ENCODE measurements around the gene HDAC4. TPM values are rescaled to one million over a fixed set of nuclear protein-coding genes. Genes with fewer than 3 reads are reported as not detected.
A peak's percentile ranks its signal among the peaks of the same experiment; 100 is the strongest.

Gene HDAC4
- total and polyA plus RNA-seq, 8 donors: 1.7 to 98.8 (median 24.5) TPM

DNA sequence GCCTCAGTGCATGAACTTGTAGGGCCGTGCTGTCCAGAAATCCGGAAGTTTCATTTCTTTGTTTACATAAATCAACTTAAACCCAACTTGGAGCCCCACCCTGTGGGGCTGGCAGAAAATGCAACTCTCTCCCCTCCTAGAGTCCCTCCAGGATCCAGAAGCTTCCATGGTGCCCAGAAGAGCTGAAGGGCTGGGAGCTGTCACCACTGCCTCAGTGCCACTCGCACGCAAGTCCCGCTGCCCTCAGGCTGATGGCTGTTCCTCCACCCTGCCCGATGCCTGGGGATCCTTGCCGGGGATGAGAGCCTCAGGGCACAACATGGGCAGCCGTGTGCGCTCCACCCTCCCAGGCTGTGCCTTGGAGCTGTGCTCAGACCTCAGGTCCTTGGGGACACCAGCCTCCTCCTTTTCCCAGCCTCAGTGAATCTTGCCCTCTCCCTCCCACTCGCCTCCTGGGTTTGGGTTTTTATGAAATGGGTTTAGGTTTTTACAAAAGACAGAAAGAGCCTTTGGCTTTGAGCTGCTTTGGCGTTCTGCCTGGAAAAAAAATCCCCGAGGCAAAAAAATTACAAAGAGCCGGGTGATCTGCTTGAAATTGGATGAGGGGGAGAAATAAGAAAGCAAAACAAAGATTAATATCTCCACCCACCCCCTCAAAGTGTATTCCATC, 397.7 kb downstream of the HDAC4 start:
- intact Hi-C loops (cut with DNase I; ENCODE audit: low total_unique reads): no loop called here
- Histone ChIP-seq H3K27ac (peak overlapping the region in 3 of 5 donors; percentile 2 to 69 (median 6)), H3K4me1 (peaks cover 0 to 12% (median 0%) of the 10 kb centered on the region in 4 donors), H3K9me3 (peaks cover 0 to 9% (median 5%) of the 10 kb centered on the region in 4 donors), H3K27me3 (peaks cover 0 to 22% (median 0%) of the 10 kb centered on the region in 3 donors), H3K4me3 (peak overlapping the region in 2 of 4 donors; percentile 9 to 12), H3K36me3 (no peaks in the 10 kb centered on the region)
- peak in 1 of 2 donors; percentile 82 for DNase-seq
- WGBS, 5 donors: 47 to 72% (median 55%) methylated on average over 12 to 13 of the region's 13 CpGs
- no peak for TF ChIP-seq EP300 (IDR thresholded peaks at IDR 0.05)

- no peak for DNase-seq
- intact Hi-C loops (cut with DNase I; ENCODE audit: low total_unique reads): no loop called here
- peak overlapping the region in 3 of 5 donors; percentile 2 to 69 (median 6) for H3K27ac ChIP-seq
- peaks cover 0 to 22% (median 0%) of the 10 kb centered on the region in 3 donors for H3K27me3 ChIP-seq
- no peaks in the 10 kb centered on the region for H3K36me3 ChIP-seq
- TF ChIP-seq POLR2AphosphoS5 (IDR thresholded peaks at IDR 0.05): no peak
- no peak for TF ChIP-seq EP300 (IDR thresholded peaks at IDR 0.05)
- TF ChIP-seq POLR2A (IDR thresholded peaks at IDR 0.05): no peak
- TF ChIP-seq CTCF (IDR thresholded peaks at IDR 0.05): no peak
- H3K4me3 ChIP-seq: peak overlapping the region in 2 of 4 donors; percentile 9 to 12
- WGBS, 5 donors: 55 to 72% (median 60%) methylated on average over 8 of the region's 8 CpGs
- peaks cover 0 to 9% (median 5%) of the 10 kb centered on the region in 4 donors for H3K9me3 ChIP-seq
- peaks cover 0 to 12% (median 0%) of the 10 kb centered on the region in 4 donors for H3K4me1 ChIP-seq
Observed at GRCh38 chr2:239002591-239002953, 398.2 kb downstream of the HDAC4 start.

GRCh38 chr2:239001794-239002193, 399.0 kb downstream of the HDAC4 start:
- 83 to 91% (median 88%) methylated on average over 14 of the region's 14 CpGs for WGBS, 5 donors
- Histone ChIP-seq H3K27me3 (peaks cover 0 to 22% (median under 1%) of the 10 kb centered on the region in 3 donors), H3K27ac (no peak overlapping the region), H3K36me3 (no peaks in the 10 kb centered on the region), H3K4me1 (peaks cover 0 to 12% (median 0%) of the 10 kb centered on the region in 4 donors), H3K4me3 (no peak overlapping the region), H3K9me3 (peaks cover 0 to 9% (median 5%) of the 10 kb centered on the region in 4 donors)
- no peak for DNase-seq
- TF ChIP-seq EP300 (IDR thresholded peaks at IDR 0.05) (no peak), POLR2A (IDR thresholded peaks at IDR 0.05) (no peak), CTCF (IDR thresholded peaks at IDR 0.05) (no peak), POLR2AphosphoS5 (IDR thresholded peaks at IDR 0.05) (no peak)
- intact Hi-C loops (cut with DNase I; ENCODE audit: low total_unique reads): no loop called here

GRCh38 chr2:239000500-239001073, 400.2 kb downstream of the HDAC4 start:
- Histone ChIP-seq H3K36me3 (no peaks in the 10 kb centered on the region), H3K4me1 (peaks cover 0 to 12% (median 0%) of the 10 kb centered on the region in 4 donors), H3K27ac (peak overlapping the region in 1 of 5 donors; percentile 44), H3K27me3 (peaks cover 0 to 18% (median 5%) of the 10 kb centered on the region in 3 donors), H3K4me3 (no peak overlapping the region), H3K9me3 (peaks cover 0 to 9% (median 5%) of the 10 kb centered on the region in 4 donors)
- no peak for DNase-seq
- intact Hi-C loops (cut with DNase I; ENCODE audit: low total_unique reads): no loop called here
- WGBS, 5 donors: 89 to 93% (median 89%) methylated on average over 12 of the region's 12 CpGs
- no peak for TF ChIP-seq POLR2AphosphoS5 (IDR thresholded peaks at IDR 0.05)
- TF ChIP-seq CTCF (IDR thresholded peaks at IDR 0.05): no peak
- no peak for TF ChIP-seq EP300 (IDR thresholded peaks at IDR 0.05)
- no peak for TF ChIP-seq POLR2A (IDR thresholded peaks at IDR 0.05)

Measured in stomach (tissue), 9 donors.